Fibroblast of pulmonary artery (primary cell): ENCODE measurements around the gene MAST1.
"Not testable (repeated sequence)": the region's sequence is repeated elsewhere in the genome, so short reads cannot be mapped to it uniquely, and the experiment has no call there.

Experiments
- DNase-seq: peaks from one replicate; pipeline ENCODE4 v3.0.0-alpha.2; 2010; ENCODE audit warnings: low read depth
- H3K4me3 ChIP-seq: replicated peaks from 2 replicates; pipeline ENCODE4 v1.5.1; 2011; ENCODE audit warnings: low read depth, mild to moderate bottlenecking, control low read depth, low read length, moderate library complexity
- CTCF ChIP-seq: IDR thresholded peaks from 2 replicates; pipeline ENCODE4 v1.5.1; 2011; ENCODE audit warnings: mild to moderate bottlenecking, control low read depth, low read length, inconsistent platforms; ENCODE audit errors: missing control alignments

Gene MAST1

GRCh38 chr19:12842511-12842910, 4.2 kb downstream of the MAST1 start:
- TF ChIP-seq CTCF: no peak
- no peak for DNase-seq
- H3K4me3 ChIP-seq: no peak overlapping the region

- DNase-seq: no peak
- TF ChIP-seq CTCF: no peak
- no peak overlapping the region for H3K4me3 ChIP-seq
Measured at GRCh38 chr19:12843328-12843727, 5.0 kb downstream of the MAST1 start.

DNA sequence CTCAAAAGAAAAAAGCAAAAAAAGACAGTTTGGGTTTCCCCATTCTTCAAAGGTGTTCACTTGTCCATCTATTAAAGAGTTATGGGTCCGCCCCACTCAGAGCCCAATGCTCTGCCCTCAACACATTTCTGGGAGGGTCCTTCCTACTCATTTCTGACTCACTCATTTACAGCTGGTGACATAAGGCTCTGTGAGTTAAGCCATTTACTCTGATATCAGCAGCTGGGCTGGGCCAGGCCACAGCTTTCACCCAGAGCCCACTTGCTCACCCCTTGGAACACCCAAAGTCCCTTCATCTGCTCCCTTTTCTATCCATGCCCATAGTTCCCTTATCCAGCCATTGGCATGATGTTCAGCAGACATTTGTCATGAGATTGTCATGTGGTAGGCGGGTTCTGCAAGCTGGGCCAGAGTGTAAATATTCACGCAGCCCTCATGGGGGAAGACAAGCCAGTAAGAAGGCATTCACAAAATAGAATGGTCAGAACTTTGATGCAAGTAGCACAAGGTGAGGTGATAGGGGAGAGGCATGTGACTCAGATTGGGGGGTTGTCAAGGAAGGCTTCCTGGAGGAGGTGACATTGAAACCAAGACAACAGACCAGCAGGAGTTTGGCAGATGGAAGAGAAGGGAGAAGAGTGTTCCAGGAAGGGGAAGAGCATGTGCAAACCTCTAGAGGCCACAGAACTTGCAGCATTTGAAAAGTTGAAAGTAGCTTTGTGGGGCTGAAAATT, 5.9 kb downstream of the MAST1 start:
- no peak for DNase-seq
- H3K4me3 ChIP-seq: no peak overlapping the region
- no peak for TF ChIP-seq CTCF

GRCh38 chr19:12846613-12847012, 8.3 kb downstream of the MAST1 start:
- not testable (repeated sequence) for H3K4me3 ChIP-seq, DNase-seq

DNA sequence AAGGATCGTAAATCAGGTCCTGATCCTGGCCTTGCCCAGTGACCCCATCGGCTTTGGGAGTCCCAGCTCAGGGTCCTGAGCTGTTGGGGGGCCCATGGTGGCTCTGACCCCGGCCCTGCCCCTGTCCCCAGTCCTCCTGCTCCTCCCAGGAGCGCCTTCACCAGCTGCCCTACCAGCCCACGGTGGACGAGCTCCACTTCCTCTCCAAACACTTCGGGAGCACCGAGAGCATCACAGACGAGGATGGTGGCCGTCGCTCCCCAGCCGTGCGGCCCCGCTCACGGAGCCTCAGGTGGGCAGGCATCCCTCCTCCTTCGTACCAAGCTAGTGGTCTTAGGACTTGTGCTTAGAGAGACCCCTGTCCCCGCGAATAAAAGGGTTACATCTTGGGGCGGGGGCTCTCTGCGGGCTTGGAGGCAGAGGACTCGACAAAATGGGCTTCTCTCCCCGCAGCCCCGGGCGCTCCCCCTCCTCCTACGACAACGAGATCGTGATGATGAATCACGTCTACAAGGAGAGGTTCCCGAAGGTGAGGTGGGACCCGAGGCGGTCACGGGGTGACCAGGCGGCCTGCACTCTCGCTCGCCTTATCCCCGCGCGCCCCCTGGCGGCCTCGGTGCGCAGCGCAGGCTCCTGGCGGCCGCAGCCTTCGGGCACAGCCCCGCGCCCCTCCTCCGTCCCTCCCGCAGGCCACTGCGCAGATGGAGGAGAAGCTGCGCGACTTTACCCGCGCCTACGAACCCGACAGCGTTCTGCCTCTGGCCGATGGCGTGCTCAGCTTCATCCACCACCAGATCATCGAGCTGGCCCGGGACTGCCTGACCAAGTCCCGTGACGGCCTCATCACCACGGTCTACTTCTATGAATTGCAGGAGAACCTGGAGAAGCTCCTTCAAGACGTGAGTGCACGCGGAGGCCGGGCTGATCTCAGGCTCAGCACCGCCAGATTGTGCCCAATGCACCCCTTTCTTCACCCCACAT, 9.1 kb downstream of the MAST1 start:
- peak overlapping the region; percentile 31 for H3K4me3 ChIP-seq
- peak; percentile 50 for TF ChIP-seq CTCF
- DNase-seq: peak; percentile 79

- H3K4me3 ChIP-seq: no peak overlapping the region
- DNase-seq: no peak
- no peak for TF ChIP-seq CTCF
Measured at GRCh38 chr19:12856653-12857052, 18.3 kb downstream of the MAST1 start.
